ENCODE results near the gene DXO. TPM values are rescaled to one million over a fixed set of nuclear protein-coding genes. Genes with fewer than 3 reads are reported as not detected.

DXO gene
- total and polyA plus RNA-seq, 2 of the 13 experiments (the other 11 are each of a cell fraction or from before 2014, with no cell fraction given): 18.6 to 26.2 TPM

DNA sequence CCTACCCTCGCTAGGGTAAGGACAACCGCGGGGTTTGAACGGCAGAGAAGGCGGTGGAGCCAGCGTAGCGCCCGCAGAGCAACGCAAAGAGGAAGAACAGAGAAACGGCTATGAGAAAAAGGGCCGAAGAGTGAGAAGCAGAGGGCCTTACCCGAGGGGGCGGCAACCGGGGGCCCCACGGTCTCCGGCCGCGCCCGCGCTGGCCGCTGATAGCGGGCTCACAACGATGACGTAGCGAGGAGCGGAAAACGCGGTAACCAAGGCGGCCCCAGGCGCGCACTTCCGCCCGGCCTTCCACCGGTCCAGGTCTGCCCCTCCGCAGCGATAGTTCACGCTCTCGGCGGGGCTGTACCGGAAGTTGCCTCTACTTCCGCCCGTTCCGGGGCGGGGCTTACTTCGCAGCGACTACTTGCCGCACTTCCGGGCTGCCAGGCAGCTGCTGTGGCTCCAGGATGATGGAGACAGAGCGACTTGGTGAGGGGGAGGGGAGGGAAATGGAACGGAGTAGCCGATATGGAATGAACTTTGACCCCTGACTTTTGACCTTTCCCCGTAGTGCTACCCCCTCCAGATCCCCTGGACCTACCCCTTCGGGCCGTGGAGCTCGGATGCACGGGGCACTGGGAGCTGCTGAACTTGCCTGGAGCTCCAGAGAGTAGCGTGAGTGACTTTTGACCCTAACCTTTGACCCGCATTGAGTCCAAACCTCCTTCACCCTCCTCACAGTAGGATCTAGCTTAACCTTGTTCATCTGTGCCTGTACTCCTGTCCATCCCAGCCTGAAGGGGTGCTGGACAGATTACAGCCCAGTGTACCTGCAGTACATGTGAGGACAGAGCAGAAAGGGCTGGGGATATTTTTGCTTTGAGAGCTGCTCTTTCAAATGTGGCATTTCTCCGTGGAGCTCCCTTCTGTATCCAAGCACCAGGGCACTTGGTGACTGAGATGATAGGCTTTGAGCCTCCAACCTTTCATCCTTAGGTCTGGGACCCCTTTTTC lies 12.9 kb downstream of the DXO start, which contains the start of the genes NELFE and SKIC2 (continued):
- TF ChIP-seq, protein P1, sequence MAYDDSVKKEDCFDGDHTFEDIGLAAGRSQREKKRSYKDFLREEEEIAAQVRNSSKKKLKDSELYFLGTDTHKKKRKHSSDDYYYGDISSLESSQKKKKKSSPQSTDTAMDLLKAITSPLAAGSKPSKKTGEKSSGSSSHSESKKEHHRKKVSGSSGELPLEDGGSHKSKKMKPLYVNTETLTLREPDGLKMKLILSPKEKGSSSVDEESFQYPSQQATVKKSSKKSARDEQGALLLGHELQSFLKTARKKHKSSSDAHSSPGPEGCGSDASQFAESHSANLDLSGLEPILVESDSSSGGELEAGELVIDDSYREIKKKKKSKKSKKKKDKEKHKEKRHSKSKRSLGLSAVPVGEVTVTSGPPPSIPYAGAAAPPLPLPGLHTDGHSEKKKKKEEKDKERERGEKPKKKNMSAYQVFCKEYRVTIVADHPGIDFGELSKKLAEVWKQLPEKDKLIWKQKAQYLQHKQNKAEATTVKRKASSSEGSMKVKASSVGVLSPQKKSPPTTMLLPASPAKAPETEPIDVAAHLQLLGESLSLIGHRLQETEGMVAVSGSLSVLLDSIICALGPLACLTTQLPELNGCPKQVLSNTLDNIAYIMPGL (CRISPR knock-in tag; IDR thresholded peaks at IDR 0.05; ENCODE audit: borderline replicate concordance in 1 of 2, low read depth in 1 of 2): peak; percentile 67 to 94; a peak in 3 of 4 replicates
- TF ChIP-seq ZNF546 (CRISPR knock-in tag; conservative IDR thresholded peaks at IDR 0.05) (no peak; the same call in 1 of the 2 replicates), ADNP (CRISPR knock-in tag; IDR thresholded peaks at IDR 0.05) (no peak), ATRX (CRISPR knock-in tag; IDR thresholded peaks at IDR 0.05; ENCODE audit: borderline replicate concordance) (no peak), ZNF781 (CRISPR knock-in tag; IDR thresholded peaks at IDR 0.05; ENCODE audit: borderline replicate concordance, not compliant biosample characterization) (peak; percentile 28), TGIF2 (CRISPR knock-in tag; IDR thresholded peaks at IDR 0.05) (peak; percentile 47; the same call in 1 of the 2 replicates), ZNF468 (CRISPR knock-in tag; IDR thresholded peaks at IDR 0.05) (0 out of 2 replicates have a peak, but pooled peaks have one; percentile 48), ZNF788 (CRISPR knock-in tag; IDR thresholded peaks at IDR 0.05; ENCODE audit: borderline replicate concordance) (peak; percentile 95; the same call in 1 of the 2 replicates), ZNF296 (CRISPR knock-in tag; conservative IDR thresholded peaks at IDR 0.05) (no peak), ZNF333 (CRISPR knock-in tag; IDR thresholded peaks at IDR 0.05; ENCODE audit: borderline replicate concordance) (no peak), FOXJ3 (CRISPR knock-in tag; IDR thresholded peaks at IDR 0.05; ENCODE audit: borderline replicate concordance) (peak; percentile 90; the same call in 1 of the 2 replicates), SPEN (CRISPR knock-in tag; IDR thresholded peaks at IDR 0.05; ENCODE audit: low read depth) (peak; percentile 99), HNRNPLL (IDR thresholded peaks at IDR 0.05; ENCODE audit: low read depth, low read length, poor library complexity, severe bottlenecking) (peak; percentile 97), LCORL (IDR thresholded peaks at IDR 0.05) (no peak), LCORL (CRISPR knock-in tag; IDR thresholded peaks at IDR 0.05) (peak; percentile 83; the same call in 1 of the 2 replicates)
- TF ChIP-seq, protein P2, sequence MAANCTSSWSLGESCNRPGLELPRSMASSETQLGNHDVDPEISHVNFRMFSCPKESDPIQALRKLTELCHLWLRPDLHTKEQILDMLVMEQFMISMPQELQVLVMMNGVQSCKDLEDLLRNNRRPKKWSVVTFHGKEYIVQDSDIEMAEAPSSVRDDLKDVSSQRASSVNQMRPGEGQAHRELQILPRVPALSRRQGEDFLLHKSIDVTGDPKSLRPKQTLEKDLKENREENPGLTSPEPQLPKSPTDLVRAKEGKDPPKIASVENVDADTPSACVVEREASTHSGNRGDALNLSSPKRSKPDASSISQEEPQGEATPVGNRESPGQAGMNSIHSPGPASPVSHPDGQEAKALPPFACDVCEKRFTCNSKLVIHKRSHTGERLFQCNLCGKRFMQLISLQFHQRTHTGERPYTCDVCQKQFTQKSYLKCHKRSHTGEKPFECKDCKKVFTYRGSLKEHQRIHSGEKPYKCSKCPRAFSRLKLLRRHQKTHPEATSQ (CRISPR knock-in tag; IDR thresholded peaks at IDR 0.05; ENCODE audit: borderline replicate concordance): 0 out of 2 replicates have a peak, but pooled peaks have one; percentile 2
- TF ChIP-seq, protein P3, sequence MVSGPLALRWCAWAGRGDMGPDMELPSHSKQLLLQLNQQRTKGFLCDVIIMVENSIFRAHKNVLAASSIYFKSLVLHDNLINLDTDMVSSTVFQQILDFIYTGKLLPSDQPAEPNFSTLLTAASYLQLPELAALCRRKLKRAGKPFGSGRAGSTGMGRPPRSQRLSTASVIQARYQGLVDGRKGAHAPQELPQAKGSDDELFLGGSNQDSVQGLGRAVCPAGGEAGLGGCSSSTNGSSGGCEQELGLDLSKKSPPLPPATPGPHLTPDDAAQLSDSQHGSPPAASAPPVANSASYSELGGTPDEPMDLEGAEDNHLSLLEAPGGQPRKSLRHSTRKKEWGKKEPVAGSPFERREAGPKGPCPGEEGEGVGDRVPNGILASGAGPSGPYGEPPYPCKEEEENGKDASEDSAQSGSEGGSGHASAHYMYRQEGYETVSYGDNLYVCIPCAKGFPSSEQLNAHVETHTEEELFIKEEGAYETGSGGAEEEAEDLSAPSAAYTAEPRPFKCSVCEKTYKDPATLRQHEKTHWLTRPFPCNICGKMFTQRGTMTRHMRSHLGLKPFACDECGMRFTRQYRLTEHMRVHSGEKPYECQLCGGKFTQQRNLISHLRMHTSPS (CRISPR knock-in tag; IDR thresholded peaks at IDR 0.05; ENCODE audit: low read depth): peak; percentile 44; the same call in 1 of the 2 replicates
- TF ChIP-seq, protein P4, sequence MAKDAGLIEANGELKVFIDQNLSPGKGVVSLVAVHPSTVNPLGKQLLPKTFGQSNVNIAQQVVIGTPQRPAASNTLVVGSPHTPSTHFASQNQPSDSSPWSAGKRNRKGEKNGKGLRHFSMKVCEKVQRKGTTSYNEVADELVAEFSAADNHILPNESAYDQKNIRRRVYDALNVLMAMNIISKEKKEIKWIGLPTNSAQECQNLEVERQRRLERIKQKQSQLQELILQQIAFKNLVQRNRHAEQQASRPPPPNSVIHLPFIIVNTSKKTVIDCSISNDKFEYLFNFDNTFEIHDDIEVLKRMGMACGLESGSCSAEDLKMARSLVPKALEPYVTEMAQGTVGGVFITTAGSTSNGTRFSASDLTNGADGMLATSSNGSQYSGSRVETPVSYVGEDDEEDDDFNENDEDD (CRISPR knock-in tag; IDR thresholded peaks at IDR 0.05; ENCODE audit: borderline replicate concordance): peak; percentile 82; the same call in 1 of the 2 replicates

All from HepG2 (cell line).